HG02943 (cell line): ENCODE data around the gene NSDHL.
"Not testable (repeated sequence)": the region's sequence is repeated elsewhere in the genome, so short reads cannot be mapped to it uniquely, and the experiment has no call there.

Experiments
- ATAC-seq: cut with Tn5 transposase; IDR thresholded peaks from one replicate; pipeline ENCODE4 v1.9.1; 2021; ENCODE audit warnings: mild to moderate bottlenecking, low read depth, moderate library complexity; ENCODE audit not compliant: unreplicated experiment

NSDHL gene

DNA sequence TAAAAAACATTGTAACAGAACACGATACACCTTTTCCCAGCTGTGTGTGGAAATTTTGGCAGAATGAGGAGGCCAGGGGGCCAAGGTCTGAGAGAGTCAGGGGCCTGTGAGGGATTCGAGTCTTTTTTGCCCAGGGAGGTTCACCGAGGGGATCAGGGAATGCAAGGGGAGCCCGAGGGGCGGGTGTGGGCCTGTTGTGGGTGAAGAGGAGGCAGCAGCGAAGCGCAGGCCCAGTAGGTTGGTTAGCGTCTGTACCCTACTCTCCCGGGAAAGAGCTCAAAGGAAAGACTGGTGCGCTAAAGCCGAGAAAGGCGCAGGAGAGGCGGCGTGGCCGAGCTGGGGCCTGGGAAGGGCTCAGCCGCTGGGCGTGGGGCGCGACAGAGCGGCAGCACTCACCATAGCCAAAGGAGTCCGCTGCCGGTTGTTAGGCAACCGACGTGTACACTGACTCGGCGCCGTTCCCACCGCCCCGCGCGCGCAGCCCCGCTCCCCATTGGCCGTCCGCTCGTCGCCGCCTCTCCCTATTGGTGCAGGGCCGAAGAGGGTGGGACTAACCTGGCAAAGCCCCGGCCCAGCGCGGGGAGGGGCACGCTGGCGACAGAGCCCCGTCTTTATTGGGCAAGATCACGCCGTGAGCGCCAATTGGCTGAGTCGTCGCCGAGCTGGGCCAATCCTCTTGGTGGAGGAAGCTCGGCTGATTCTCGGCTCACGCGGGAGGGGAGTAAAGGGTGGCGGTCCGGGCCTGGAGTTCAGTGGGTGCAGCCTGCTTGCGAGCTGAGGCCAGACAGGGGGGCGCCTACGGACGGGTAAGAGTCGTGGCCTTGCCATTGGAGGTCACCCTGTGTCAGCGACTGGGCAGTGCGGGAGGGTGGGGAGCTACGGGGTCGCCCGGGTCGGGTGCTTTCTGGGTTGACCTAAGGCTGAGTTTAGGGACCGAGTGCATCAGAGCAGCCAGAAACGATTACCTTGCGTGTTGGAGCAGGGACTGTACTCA lies at the start of gene NSDHL, which contains the start of gene CETN2:
TSS of gene NSDHL (plus strand) at position 752 of the 994 bp plus-strand sequence. CDS start 15,262 bp downstream, outside the sequence.
TSS of gene CETN2 (minus strand) at position 446 of the 994 bp plus-strand sequence. CDS start at position 399, 47 bp downstream.
- peak; percentile 99 for ATAC-seq

- peak; percentile 69 for ATAC-seq
Observed at GRCh38 chrX:152787062-152787461, 43.8 kb upstream of the NSDHL start.

DNA sequence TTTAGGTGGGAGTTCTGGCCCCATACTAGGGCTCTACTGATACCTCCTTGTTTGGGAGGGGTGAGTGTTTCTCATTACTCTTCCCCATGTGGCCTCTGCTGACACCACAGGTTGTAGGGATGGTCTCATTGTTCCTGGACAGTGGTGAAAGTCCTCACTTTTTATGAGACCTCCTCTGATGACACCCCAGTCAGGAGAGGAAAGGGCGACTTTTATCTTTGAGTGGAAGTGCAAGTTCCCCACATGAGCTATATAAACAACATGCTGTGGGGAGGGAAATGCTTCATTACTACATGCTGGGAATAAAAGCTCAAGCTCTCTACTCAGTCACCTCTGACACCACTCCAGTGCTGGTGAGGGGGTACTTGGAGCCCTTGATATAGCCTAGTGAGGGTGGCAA lies 31.9 kb upstream of the NSDHL start:
- no peak for ATAC-seq

DNA sequence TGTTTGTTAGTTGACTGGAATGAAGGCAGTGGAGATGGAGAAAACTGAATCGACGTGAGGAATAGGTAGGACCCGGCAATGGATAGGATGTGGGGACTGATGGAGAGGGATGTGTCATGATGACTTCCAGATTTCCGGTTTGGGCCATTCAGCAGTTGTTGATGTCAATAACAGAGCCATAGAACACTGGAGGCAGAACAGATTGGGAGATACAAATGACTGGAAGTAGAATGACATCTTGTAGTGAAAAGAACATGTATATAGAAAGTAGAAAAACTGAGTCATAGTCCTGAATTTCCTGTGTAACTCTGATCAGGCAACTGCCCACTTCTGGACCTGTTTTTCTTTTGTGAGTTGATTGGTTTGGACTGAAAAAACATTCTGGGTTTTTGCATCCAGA lies 24.8 kb upstream of the NSDHL start:
- no peak for ATAC-seq

DNA sequence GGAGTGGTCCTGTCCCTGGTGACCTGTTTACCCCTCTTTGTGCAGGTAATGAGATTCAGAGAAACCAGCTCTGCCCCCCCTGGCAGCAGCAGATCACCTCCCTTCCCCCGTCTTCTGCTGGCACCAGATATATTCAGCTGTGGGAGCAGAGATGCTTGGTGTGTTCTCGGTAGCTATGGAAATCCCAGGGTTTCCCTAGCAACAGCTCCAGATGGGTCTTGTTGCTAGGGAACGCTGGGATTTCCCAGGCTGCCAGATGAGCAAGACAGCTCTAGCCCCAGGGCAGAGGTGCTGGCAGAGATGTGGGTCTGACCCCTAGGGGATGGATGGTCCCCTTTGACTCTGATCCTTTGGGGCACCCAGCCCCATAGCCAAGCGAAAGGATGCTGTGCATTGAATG lies 20.5 kb upstream of the NSDHL start:
- no peak for ATAC-seq

DNA sequence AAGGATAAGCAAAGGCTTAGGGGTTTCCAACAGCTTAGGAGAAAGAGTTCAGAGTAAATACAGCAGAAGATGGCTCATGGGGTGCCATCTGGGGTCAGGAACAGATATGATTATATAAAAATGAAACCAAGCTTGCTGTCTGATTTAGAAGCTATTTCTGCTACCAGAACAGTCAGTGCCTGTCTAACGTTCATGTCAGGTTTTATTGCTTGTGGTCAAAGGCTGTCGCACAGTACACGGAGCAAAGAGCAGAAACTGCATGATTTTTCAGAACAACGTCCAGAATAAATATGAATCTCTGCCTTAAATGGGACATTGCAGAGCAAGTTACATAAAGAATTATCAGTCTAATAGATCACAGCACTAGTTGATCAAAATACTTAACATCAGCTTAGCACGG lies 17.7 kb upstream of the NSDHL start:
- ATAC-seq = no peak

- no peak for ATAC-seq
Observed at GRCh38 chrX:152814048-152814447, 16.8 kb upstream of the NSDHL start.

DNA sequence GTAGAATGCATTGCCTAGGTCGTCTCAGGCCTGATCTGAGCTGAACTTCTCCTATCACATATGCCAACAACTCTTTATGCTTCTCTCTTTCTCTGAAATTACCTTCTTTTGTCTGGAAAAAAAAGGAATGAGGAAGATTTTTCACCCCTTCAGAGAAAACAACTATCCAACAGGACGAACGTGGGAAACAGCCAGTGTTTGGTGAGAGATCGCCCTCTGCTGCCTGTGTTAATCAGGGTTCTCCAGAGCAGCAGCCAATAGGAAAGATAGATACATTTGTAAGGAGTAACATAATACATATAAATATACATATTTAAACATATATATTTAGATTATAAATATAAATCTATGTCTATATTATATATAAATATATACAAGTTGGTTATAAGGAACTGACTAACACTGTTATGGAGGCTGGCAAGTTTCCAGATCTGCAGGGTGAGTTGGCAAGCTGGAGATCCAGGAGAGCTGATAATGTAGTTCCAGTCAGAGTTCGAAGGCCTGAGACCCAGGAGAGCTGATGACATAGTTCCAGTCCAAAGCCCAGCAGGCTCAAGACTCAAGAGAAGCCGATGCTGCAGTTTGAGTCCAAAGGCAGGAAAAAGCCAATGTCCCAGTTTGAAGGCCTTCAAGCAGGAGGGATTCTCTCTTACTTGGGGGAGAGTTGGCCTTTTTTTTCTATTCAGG lies 13.6 kb upstream of the NSDHL start:
- ATAC-seq = no peak

DNA sequence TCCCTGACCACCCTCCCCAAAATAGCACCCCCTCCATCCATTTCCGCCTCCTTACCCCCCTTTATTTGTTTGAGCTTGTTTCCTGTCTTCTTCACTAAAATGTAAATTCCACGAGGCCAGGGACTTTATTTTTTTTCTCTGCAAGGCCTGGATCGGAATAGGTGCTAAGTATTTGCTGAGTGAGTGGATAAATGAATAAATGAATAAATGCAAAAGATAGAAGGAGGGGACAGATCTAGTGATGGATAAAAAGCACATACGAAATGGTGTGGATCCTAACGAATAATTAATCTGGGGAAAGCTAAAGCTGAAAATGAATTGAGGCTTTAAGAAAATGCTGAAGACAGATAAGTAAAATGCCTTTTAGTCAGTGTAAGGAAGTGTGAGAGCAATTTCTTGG lies 12.5 kb upstream of the NSDHL start:
- ATAC-seq = no peak

DNA sequence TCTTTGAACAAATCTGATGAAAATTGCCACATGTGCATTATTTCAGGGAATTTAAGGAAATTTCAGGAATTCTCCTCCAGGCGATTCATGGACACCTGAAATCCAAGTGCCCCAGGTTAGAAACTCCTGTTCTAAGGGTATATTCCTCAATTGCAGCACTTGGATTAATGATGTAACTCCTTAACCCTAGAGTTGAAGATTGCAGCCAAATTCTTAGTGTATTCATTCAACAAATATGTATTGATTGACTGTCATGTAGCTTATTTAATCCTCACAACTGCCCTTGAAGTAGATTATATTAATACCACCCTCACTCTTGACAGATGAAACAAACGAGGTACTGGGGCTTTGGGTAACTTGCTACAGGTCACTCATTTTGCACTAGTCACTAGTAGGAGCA lies 11.6 kb upstream of the NSDHL start:
- ATAC-seq = no peak

GRCh38 chrX:152819732-152820131 lies 11.1 kb upstream of the NSDHL start:
- ATAC-seq = no peak

- no peak for ATAC-seq
Observed at GRCh38 chrX:152821145-152821765, 9.6 kb upstream of the NSDHL start.

DNA sequence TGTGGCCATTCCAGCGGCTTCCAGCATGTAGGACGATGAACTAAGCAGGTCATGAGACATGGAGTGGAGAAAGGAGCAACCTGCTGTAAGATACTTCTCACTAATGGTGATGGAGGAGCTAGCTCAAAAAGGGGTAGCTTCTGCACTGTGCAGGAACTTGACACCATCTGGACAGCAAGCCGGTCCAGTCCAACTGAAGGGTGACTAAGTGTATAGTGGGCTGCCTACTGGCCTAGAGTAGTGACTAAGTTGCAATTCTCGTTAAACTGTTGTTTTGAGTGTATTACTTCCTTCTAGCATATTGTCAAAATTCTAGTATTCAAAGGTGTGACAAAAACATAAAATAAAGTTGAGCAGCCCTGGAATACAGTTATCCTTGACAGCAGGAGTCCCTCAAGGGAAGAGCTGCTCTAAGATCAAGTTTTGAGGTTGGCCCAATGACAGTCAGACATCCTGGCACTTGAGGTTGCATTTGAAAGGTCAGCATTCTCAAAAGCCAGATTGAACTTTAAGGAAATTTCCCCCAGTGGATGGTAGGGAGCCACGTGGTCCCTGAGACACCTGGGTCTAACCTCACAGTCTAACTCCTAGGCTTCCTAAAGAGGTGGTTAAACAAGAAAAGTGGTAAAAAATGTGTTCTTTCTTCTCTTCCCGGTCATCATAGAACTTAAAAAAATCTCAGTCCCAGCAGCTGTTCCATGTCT lies 8.3 kb upstream of the NSDHL start:
- no peak for ATAC-seq

GRCh38 chrX:152823657-152824056 lies 7.2 kb upstream of the NSDHL start:
- ATAC-seq = no peak

- ATAC-seq = no peak
Observed at GRCh38 chrX:152824841-152825374, 6.0 kb upstream of the NSDHL start.

DNA sequence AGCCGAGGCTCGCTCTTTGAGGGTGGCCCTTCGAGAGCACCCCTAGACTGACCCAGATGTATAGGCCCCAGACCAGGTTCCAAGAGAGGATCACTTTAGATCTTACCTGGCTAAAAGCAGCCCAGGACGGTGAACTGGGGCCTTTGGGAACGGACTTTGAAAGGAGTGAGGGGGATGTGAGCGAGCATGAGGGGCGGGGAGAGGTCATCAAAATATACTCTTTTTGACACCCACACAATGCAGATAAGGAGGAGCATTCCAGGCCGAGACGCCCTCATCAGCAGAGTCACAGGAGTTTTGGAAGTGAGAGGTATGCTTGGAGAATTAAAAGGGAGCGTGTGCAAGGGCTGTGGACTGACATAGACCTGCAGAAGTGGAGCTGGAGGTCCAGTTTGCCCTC lies 528 bp downstream of the NSDHL start:
- no peak for ATAC-seq

DNA sequence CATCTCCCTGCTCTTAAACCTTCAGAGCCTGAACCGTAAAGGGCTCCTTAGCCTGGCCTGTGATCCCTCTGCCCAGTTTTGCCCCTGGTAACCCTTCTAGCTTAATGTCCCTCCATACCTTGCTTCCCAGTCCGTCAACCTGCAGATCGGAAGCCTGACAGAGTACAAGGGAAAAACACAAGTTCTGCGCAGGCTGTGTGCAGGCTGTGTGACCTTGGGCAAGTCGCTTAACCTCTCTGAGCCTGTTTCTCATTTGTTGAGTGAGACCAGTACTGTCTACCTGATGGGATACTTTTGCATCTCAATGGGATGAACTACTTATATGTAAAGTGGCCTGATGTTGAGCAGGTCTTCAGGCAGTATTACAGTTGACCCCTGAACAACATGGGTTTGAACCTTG lies 1.7 kb downstream of the NSDHL start:
- ATAC-seq = no peak

DNA sequence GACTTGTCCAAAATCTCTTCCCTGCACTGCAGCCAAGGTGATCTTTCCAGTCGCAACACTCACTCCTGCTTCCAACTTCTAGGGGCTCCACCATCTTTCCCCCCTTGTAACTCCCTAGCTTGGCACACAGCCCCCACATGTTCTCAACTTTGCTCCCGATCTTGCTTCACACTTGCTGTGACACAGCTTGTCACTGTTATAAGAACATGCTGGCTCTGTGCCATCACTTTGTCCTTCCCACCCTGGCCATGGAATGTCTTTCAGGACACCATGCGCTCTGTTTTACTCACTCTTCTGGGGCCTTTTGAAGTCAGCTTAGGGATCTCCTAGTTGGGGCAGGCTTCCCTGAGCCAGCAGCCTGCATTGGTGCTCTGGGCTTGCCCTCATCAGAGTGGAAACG lies 2.5 kb downstream of the NSDHL start:
- ATAC-seq = no peak

- not testable (repeated sequence) for ATAC-seq
Observed at GRCh38 chrX:152835470-152835869, 4.6 kb downstream of the NSDHL start.

- no peak for ATAC-seq
Observed at GRCh38 chrX:152842772-152843338, 12.0 kb downstream of the NSDHL start.
